Lower lobe of right lung (tissue), 2 donors: ENCODE data around the gene CCNQ. TPM values are rescaled to one million over a fixed set of nuclear protein-coding genes. Genes with fewer than 3 reads are reported as not detected.

Source experiments
- ATAC-seq, 2 donors: fragments of 200-7000 bp; cut with Tn5 transposase; one replicate each; pipeline ENCODE4 v1.9.1; 2020 to 2022; ENCODE audit warnings: mild to moderate bottlenecking in 2 of 2, moderate library complexity in 2 of 2
- DNase-seq: peaks from one replicate; pipeline ENCODE4 v3.0.0-alpha.2; 2020
- H3K27ac ChIP-seq: fragments of 200-600 bp; one replicate; pipeline ENCODE4 v1.8.0; 2022
- H3K27me3 ChIP-seq: fragments of 200-600 bp; one replicate; pipeline ENCODE4 v1.8.0; 2022; ENCODE audit warnings: low read depth
- H3K36me3 ChIP-seq: fragments of 200-600 bp; one replicate; pipeline ENCODE4 v1.8.0; 2022; ENCODE audit warnings: mild to moderate bottlenecking
- H3K4me1 ChIP-seq: fragments of 200-600 bp; one replicate; pipeline ENCODE4 v1.8.0; 2022
- H3K4me3 ChIP-seq: fragments of 200-600 bp; one replicate; pipeline ENCODE4 v1.8.0; 2022; ENCODE audit warnings: mild to moderate bottlenecking
- H3K9me3 ChIP-seq: fragments of 200-600 bp; one replicate; pipeline ENCODE4 v1.8.0; 2022
- CTCF ChIP-seq: fragments of 200-600 bp; IDR thresholded peaks from one replicate; pipeline ENCODE4 v1.8.0; 2022; ENCODE audit warnings: antibody characterized with exemption, mild to moderate bottlenecking
- intact Hi-C: fragments of 100-400 bp; cut with DNase I; formaldehyde crosslinking; loops from one replicate; pipeline ENCODE4 v1.11.0; 2022
- total RNA-seq: library from RNA; stranded (reverse); fragmentation: NEBNext Ultra II Directional; extraction: Animal tissue kit (Norgen Biotek cat#: 25700); gene quantifications from one replicate; pipeline ENCODE4 v1.2.1, GENCODE V29; 2021
- donor health status: DM: no; HTN: yes; CAD: no; lungs with severe emphysema.

CCNQ gene
- total RNA-seq, 1 donor from 2014 or later: 17.0 TPM

- intact Hi-C loops: no loop called here
- no peak for DNase-seq
- no peak for ATAC-seq
These were observed 47.8 kb downstream of the CCNQ start for GRCh38 chrX:153551135-153551534.

GRCh38 chrX:153549807-153550206 is 49.1 kb downstream of the CCNQ start:
- H3K36me3 ChIP-seq: no peaks in the 10 kb centered on the region
- intact Hi-C loops: no loop called here
- DNase-seq (no peak), ATAC-seq (no peak)
- no peak for TF ChIP-seq CTCF
- no peaks in the 10 kb centered on the region for H3K27me3 ChIP-seq
- no peak overlapping the region for H3K27ac ChIP-seq
- no peak overlapping the region for H3K4me3 ChIP-seq
- H3K4me1 ChIP-seq: no peaks in the 10 kb centered on the region
- no peaks in the 10 kb centered on the region for H3K9me3 ChIP-seq

More at GRCh38 chrX:153551135-153551534, 47.8 kb downstream of the CCNQ start:
- H3K4me1 ChIP-seq: no peaks in the 10 kb centered on the region
- TF ChIP-seq CTCF: no peak
- no peaks in the 10 kb centered on the region for H3K9me3 ChIP-seq
- H3K27ac ChIP-seq: no peak overlapping the region
- no peaks in the 10 kb centered on the region for H3K36me3 ChIP-seq
- H3K27me3 ChIP-seq: no peaks in the 10 kb centered on the region
- H3K4me3 ChIP-seq: no peak overlapping the region

GRCh38 chrX:153549231-153549630 is 49.7 kb downstream of the CCNQ start:
- H3K36me3 ChIP-seq: no peaks in the 10 kb centered on the region
- no peaks in the 10 kb centered on the region for H3K4me1 ChIP-seq
- H3K27me3 ChIP-seq: no peaks in the 10 kb centered on the region
- no peak for TF ChIP-seq CTCF
- no peak for ATAC-seq
- intact Hi-C loops: no loop called here
- H3K4me3 ChIP-seq: no peak overlapping the region
- H3K27ac ChIP-seq: no peak overlapping the region
- no peak for DNase-seq
- no peaks in the 10 kb centered on the region for H3K9me3 ChIP-seq

GRCh38 chrX:153547195-153547594 is 51.7 kb downstream of the CCNQ start:
- DNase-seq (no peak), ATAC-seq (no peak)
- TF ChIP-seq CTCF: no peak
- Histone ChIP-seq H3K27ac (no peak overlapping the region), H3K27me3 (no peaks in the 10 kb centered on the region), H3K4me1 (no peaks in the 10 kb centered on the region), H3K36me3 (no peaks in the 10 kb centered on the region), H3K9me3 (no peaks in the 10 kb centered on the region), H3K4me3 (no peak overlapping the region)
- intact Hi-C loops: no loop called here

GRCh38 chrX:153546386-153546785 is 52.6 kb downstream of the CCNQ start:
- no peak overlapping the region for H3K4me3 ChIP-seq
- H3K27ac ChIP-seq: no peak overlapping the region
- ATAC-seq (no peak), DNase-seq (no peak)
- no peaks in the 10 kb centered on the region for H3K4me1 ChIP-seq
- TF ChIP-seq CTCF: no peak
- H3K36me3 ChIP-seq: no peaks in the 10 kb centered on the region
- H3K9me3 ChIP-seq: no peaks in the 10 kb centered on the region
- intact Hi-C loops: no loop called here
- no peaks in the 10 kb centered on the region for H3K27me3 ChIP-seq

GRCh38 chrX:153544727-153545126 is 54.2 kb downstream of the CCNQ start:
- DNase-seq: no peak
- H3K4me3 ChIP-seq: no peak overlapping the region
- no peak for ATAC-seq
- H3K36me3 ChIP-seq: no peaks in the 10 kb centered on the region
- H3K27ac ChIP-seq: no peak overlapping the region
- intact Hi-C loops: no loop called here
- no peaks in the 10 kb centered on the region for H3K27me3 ChIP-seq
- no peaks in the 10 kb centered on the region for H3K9me3 ChIP-seq
- no peaks in the 10 kb centered on the region for H3K4me1 ChIP-seq
- no peak for TF ChIP-seq CTCF
